HG02943 (cell line): Measurements from ENCODE around the gene SCUBE2.

Experiments
- ATAC-seq: cut with Tn5 transposase; IDR thresholded peaks from one replicate; pipeline ENCODE4 v1.9.1; 2021; ENCODE audit warnings: mild to moderate bottlenecking, low read depth, moderate library complexity; ENCODE audit not compliant: unreplicated experiment

Gene SCUBE2

DNA sequence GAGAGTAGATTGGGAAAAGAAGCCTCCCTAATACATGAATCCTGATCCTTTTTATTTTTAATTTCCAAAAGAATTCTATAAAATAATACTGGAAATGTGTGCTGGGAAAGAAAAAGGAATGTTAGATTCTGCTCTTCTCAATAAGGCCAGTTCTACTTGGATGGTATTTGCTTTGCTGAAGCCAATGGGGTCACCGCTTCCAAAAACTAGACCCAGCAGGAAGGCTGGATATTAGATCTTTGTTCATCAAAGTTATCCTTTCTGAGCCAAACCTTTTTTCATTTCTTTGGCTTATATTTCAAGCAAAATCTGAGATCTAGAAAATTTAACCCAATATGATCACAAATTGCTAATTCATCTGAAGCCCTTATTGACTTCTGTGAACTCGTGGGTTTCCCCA, 41.4 kb downstream of the SCUBE2 start:
- no peak for ATAC-seq

DNA sequence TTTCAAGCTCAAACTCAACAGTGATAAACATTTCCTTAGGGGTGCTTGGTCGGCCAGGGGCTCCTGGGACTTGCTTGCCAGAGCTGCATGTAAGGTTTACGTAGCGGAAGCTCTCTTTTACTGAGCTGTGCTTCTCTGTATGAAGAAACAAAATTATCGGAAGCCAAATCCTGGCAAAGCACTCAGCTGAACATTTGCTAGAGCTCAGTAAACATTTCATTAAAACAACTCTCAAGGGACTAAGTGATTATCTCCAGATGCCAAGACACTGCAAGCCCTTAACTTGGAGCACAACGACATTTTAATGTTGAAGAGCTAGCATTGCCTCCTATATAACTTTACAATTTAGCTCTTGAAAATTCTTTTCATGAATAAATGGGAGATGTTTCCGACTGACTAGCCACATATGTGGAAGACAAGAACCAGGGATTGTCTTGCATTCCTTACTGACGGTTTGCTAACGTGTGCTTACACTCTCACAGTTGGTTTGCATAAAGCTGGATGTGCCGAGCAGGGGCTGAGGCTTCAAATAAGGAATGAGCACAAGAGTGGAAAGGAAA, 43.4 kb downstream of the SCUBE2 start:
- ATAC-seq = no peak

DNA sequence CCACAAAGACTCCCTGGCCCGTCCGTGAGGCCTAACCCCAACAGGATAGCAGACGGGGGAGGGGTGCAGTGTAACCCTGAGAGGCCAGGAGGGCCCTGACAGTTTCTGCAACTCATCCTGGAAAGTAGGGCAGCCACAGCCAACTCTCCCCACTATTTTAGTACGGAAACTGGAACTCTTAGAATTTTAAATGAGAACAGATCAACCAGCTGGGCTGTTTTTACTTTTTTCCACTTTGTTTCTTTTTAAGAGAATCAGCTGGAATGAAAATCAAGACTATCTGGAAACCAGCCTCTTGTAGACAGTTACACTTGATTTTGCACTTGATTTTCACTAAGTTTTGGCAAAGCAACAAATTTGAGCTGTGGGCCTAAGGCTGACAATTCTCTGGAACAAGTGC, 44.9 kb downstream of the SCUBE2 start:
- ATAC-seq = no peak

DNA sequence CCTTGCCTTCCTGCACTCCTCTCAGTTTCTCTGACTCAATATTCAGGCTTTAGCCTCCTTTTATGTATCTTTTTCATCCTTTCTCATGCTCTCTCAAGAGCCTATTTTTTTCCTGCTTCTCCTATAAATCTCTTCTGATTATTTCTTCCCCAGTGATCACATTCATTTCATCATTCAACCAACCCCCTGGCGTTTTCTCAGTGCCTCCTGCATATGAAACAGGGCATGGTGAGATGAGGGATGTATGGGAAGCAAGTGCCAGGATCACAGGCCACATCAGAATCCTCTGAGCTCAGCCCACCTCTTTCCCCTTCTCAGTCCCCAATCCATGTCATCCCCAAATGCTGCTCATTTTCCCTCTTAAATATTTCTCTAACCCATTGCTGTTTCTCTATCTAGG, 48.9 kb downstream of the SCUBE2 start:
- no peak for ATAC-seq

DNA sequence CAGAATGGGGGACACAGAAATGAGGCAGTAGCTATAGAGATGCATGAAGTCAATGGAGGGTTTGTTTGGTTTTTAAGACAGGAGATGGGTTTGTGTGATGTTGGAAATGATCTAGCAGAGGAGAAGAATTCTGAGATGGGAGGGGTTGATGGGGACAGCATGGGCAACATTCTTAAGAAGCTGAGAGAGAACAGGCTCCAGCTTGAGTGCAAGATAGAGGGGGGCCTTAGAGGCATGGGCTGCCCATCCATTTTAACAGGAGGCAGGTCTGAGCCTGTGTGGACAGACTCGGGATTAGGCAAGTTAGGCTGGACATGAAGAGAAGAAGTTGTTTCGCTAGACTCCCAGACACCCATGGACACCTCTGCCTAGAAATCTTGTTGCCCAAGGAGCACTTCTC, 49.7 kb downstream of the SCUBE2 start:
- no peak for ATAC-seq

DNA sequence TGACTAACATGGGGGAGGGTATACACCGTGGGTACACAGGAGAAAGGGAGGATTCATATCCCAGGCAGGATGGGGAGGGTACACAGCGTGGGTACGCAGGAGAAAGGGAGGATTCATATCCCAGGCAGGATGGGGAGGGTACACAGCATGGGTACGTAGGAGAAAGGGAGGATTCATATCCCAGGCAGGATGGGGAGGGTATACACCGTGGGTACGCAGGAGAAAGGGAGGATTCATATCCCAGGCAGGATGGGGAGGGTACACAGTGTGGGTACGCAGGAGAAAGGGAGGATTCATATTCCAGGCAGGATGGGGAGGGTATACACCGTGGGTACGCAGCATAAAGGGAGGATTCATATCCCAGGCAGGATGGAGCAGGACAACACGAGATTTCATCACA, 51.0 kb downstream of the SCUBE2 start:
- ATAC-seq = no peak

DNA sequence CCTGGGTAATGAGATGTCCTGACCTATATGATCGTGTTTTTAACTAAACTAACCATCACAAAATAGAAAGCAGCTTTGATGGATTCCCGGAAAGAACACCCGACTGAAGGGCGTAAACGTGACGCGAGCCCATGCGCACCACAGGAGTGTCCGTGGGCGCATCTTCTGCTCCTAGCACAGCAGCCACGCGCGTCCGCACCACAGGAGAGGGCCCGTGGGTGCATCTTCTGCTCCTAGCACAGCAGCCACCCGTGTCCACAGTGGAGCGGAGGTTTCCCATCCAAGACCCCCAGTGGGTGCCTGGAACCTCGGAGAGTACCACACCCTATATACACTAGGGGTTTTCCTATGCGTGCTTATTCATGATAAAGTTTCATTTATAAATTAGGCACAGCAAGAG, 51.5 kb downstream of the SCUBE2 start:
- no peak for ATAC-seq

DNA sequence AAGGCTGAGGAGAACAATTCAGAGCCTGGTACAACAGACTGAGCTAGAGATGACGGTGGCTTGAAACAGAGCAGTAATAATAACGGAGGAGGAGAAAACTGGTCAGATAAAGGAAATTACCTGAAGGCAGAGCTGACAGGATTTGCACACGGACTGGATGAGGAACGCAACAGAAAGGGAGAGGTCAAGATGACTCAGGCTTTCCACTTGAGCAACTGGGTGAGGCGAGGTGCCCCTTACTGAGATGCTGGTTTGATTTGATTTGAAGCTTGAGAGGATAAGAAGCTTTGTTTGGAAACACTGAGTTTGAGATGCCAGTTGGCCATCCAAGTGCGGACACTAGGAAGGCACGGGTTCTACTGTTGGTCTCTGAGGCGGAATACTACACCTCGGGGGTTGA, 52.2 kb downstream of the SCUBE2 start:
- no peak for ATAC-seq

DNA sequence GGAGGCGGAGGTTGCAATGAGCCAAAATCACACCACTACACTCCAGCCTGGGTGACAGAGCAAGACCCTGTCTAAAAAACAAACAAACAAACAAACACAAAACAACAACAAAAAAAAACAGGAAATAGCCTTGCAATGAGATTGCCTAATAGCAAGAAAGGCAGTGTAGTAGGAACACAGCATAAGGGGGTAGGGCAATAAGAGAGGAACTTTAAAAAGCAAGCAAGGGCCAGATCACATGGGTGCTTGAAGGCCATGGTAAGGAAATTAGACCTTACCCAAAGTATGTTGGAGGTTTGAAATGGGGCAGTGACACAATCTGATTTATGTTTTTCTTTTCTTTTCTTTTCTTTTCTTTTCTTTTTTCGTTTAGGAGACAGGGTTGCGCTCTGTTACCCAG, 52.9 kb downstream of the SCUBE2 start:
- ATAC-seq = no peak

DNA sequence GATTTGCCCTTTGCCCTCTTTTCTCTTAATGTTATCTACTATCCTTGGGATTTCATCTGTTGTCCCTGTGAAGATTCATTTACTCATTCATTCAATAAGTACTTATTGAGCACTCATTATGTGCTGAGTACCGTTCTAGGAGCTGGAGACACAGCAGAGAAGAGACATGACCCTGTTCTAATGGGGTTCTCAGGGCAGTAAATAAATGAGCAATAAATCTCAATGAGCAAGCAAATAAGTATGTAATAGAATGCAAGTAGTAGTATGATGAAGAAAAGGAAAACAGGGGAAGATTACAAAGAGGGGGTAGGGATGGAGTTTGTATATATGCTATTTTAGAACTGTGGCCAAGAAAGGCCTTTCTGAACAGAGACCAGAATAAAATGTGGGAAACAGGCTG, 53.4 kb downstream of the SCUBE2 start:
- ATAC-seq = no peak

DNA sequence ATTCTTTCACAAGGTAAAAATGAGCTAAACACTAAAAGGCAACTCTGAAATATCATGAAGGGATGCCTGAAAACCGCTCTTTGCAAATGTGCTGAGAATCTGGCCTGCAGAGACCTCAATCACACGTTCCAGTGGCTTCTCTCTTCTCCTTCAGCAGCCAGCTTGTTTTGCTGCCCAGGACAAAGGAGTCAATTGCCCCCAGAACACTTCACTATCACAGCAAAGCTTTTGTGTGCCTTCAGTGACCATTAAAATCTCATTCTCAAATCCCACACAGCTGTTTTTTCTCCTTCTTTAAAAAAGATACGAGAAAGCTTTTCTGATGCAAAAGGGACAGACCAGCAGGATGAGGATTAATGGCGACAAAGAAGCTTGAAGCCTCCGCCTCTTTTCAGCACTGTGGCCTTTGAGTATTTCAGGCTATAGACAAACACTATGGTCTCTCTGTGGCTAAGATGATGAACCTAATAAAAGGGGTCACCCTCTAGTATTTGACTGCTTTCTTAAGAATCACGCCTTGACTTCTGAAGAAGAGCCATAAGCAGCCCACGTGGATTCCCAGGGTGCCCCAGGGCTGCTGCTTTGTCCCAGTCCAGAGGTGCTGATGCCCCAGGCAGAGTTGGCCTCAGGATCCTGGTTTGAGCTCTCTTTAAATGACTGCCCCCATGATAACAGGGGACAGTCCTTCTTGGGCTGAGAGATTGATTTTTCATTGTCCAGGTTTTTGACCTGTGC, 54.2 kb downstream of the SCUBE2 start:
- no peak for ATAC-seq

DNA sequence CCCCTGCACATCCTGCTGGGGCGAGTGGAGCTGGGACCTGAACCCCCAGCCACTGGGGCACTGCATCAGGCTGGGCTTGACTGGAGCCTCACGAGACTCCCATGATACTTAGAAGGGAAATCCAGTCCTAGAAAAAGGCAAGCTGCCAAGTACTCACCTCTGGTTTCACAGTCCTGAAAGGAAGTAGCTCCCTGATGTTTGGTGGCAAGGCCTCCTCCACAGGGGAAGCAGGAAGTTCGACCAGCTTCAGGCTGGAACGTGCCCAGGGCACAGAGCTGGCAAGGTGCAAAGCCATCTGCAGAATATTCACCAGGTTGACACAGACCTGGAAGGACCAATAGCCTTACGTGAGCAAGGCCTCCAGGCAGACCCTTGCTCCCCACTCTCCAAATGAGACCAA, 60.8 kb downstream of the SCUBE2 start:
- ATAC-seq = no peak

DNA sequence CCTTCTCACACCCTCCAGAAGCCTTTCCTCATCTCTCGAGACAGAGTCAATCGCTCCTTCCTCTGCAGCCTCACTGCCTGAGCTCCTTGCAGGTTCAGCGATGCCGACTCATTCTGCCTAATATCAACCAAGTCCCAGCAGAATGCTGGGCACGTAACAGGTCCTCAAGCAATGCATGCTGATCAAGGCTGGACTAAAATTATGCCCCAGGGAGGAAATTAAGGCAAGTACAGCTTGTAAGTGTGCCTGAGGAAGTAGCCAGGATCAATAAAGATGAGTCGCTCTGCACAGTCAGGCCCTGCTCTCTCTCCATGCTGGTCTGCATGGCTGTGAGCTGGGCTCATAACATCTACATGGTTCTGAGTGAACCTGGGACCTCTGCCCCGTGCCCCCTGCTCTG, 62.0 kb downstream of the SCUBE2 start:
- ATAC-seq = no peak

DNA sequence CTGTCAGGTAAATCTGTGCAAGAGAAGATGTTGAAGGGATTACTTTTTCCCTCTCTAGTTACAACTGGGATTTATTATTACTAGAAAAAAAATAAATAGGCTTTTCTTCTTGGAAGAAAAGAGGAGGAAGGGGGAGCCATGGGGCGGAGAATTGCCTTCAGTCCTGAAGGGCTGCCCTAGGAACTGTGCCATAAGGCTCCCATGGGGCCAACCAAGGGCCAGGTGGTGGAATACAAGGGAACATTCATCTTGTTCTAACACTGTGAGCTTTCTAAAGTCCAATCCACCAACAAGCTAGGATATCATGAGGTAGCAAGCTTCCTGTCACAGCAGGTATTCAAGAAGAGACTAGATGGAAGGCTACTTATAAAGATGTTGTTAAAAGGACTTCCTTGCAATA, 62.8 kb downstream of the SCUBE2 start:
- ATAC-seq = no peak

DNA sequence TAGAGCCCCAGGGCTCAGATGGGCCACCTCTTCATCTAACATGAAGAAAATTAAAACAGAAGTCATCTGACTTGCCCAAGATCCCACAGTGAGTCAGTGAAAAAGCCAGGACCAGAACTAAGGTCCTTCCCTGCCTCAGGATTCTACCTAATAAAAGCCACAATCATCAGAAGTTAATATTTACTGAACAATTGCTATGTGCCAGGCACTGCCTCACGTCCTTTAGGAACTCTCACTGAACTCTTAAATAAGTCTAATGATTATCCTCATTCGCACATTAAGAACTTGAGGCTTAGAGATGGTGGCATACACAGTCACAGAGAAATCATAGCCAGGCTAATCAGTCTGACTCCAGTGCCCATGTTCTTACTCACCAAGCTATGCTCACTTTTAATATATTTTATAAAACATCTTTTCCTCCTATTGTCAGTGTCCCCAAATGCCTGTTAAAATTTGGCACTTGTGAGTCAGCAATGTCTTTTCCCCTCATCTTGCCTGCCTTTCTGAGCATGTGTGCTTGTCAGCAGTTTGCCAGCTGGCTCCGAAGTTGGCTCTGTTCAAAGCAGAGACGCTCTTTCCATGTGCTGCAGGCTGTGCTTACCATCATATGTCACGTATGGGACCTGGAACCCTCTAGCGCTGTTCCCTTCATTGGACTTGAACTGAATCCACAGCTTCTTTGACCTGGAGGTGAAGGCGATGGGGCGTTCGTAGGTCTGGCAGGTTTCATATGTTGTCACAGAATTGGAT, 66.1 kb downstream of the SCUBE2 start:
- no peak for ATAC-seq

DNA sequence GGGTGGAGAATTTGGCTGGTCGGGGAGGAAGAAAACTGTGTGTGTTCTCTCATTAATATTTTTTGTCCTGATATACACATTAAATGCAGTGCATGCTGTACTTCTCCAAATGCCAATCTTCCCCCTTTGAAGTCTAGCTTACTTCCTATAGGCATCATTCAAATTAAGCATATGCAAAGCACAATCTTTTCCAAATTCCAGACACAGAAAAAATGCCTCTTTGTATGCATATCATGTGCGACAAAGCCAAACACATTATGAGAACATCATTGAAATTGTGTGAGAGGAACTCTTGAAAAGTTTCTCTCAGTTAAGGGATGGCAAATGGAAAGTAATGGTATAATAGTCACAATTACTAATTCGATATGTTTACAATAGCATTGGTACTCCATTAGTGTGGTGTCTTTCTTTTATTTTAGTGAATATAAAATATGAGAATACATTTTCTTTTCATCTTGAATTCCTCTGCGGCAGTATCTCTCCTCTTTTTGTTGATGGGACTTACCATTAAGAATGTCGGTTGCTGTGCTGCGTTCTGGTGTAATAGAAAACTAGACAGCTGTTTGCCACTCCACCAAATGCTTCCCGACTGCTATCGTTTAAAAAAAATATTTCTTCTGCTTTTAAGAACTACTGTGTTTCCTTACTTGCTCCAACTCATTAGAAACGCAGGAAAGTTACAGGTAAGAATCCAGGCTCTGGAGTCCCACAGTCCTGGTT, 68.3 kb downstream of the SCUBE2 start:
- ATAC-seq = no peak

DNA sequence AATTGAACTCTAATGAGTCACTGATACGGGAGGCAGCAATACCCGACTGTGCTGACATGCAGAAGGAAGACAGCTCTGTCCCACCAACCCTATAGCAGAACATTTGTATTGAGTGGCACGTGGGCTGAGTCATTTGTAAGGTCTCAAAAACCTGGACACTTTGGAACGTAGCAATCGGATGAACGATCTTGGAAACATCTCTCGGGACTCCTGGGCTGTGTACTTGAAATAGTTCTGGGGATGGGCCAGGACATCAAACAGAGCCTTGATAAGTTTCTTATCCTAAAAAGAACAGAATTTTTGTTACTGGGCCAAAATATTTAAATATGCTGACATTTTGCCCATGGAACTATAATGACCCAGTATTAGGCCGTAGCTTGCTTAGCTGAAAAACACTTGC, 70.5 kb downstream of the SCUBE2 start:
- ATAC-seq = no peak

DNA sequence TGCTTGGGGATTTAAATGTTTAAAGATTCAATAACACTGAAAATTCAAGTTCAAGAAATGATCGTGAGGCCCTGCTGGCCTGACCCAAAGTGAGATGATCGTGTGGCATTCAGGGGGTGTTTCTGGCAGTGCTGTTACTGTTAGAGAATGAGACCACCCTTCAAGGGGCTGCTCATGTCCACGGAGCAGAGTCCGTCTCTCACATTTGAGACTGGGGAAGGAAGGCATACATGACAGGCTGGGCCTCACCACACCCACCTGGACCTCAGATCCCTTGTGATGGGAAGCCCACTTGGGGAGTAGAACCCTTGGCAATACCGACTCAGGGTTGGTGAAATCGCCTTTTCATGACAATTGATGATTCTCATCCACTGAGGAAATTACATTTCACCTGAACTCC, 71.5 kb downstream of the SCUBE2 start:
- no peak for ATAC-seq

DNA sequence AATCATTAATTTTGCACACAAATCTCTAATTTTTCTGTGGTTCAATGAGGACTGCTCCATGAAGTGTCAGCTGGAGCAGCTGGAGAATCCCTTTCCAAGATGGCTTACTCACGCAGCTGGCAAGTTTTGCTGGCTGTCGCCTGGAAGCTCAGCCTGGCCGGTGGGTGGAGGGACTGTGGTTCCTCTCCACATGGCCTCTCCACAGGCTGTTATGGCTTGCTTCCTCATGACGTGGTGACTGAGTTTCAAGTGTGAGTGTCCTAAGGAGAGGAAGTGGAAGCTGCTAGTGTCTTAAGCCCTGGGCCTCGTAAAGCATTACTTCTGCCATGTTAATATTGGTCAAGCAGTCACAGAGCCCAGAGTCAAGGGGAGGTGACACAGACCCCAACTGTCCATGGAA, 73.6 kb downstream of the SCUBE2 start:
- ATAC-seq = no peak

DNA sequence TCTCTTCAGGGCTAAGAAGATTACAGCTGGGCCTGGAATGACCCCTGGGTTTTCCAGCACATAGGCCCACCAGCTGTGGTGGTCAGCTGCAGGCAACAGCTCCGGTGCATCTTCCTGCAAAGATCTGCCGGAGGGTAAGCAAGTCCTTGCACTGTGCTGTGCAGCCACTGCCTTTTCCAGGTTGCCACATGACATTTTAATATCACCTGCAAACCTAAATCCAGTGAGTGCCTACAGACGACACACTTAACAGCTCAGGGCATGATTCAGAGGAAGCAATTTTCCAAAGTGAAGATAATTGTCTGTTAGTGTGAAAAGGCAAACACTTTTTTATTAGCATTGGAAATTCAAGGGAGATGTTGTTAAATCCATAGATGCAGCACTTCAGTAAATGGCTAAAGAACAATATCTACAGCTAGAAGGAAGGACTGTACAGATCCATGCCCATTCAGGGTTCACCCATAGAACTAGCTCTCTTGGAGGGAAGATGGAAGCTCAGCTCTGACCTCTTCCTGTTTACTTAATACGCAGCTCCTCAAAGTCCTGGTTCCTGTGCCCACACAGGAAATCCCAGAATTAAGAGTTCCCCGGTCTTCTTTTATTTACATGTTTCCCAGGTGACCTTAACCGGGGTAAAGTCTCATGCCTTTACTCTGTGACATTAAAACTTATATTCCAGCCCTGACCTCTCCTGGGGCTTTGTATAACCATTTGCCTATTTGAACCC, 74.3 kb downstream of the SCUBE2 start:
- no peak for ATAC-seq

DNA sequence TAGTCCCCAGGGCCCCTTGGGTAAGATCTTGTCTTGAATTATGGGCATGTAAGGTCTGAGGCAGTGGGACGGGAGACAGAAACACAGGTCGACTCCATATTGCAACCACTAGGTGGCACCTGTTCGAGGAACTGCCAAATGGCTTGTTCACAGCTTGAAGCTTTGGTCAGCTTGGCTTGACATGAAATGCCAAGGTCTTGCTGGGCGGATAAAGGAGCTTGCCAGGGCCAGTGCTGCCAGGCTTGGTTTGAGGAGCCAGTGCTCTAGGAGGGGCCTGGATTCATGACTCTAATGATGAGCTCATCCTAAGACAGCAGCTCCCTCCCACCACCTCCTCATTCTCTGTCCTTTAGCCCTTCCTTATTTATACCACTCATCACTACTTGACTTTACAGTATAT, 75.7 kb downstream of the SCUBE2 start:
- no peak for ATAC-seq
